ENCODE data around the gene CHN2. TPM values are rescaled to one million over a fixed set of nuclear protein-coding genes. Genes with fewer than 3 reads are reported as not detected.

The CHN2 gene
- total RNA-seq, 1 experiment from 2014 or later = 2.1 TPM

- H3K79me2 ChIP-seq (ENCODE audit: insufficient read depth, low read length) = no peaks in the 10 kb centered on the region
- no peaks in the 10 kb centered on the region for H3K9me3 ChIP-seq (ENCODE audit: control insufficient read depth in 1 of 2, insufficient read depth in 1 of 2, low read depth in 1 of 2, low read length in 2 of 2)
- no peaks in the 10 kb centered on the region for H3K9me2 ChIP-seq (ENCODE audit: insufficient read depth)
- H3K36me3 ChIP-seq (ENCODE audit: control insufficient read depth in 1 of 2, insufficient read depth in 2 of 2, low read length in 2 of 2) = no peaks in the 10 kb centered on the region
- ChIA-PET CTCF (no interaction called here), POLR2A (no interaction called here), RAD21 (ENCODE audit: low non-redundant PET in 1 of 2, low total read pairs in 2 of 2, uncharacterized antibody in 2 of 2, unreplicated experiment in 2 of 2) (no interaction called here)
- H3K4me3 ChIP-seq (replicated peaks in 1 of 2; ENCODE audit: low read depth in 1 of 2, low read length in 2 of 2) = no peak overlapping the region
- no peaks in the 10 kb centered on the region for H3K4me1 ChIP-seq (ENCODE audit: control insufficient read depth in 1 of 2, insufficient read depth in 2 of 2, low read length in 2 of 2)
- no TSS peak for BruUV-seq (replicated peaks)
- no peak overlapping the region for H3K27ac ChIP-seq (ENCODE audit: low read depth, low read length)
- H3K4me2 ChIP-seq (ENCODE audit: low read length) = no peak overlapping the region
- DNase-seq (ENCODE audit: low read depth, low spot score) = no peak
- no peaks in the 10 kb centered on the region for H4K20me1 ChIP-seq (ENCODE audit: insufficient read depth)
- intact Hi-C loops (cut with micrococcal nuclease) = no loop called here
- no peak overlapping the region for H2AFZ ChIP-seq (ENCODE audit: low read depth, low read length, poor library complexity, severe bottlenecking)
- no peak for ATAC-seq
- no peak for TF ChIP-seq POLR2A (IDR thresholded peaks at IDR 0.05; ENCODE audit: borderline replicate concordance, extremely low read depth, insufficient read depth, insufficient read length)
- TF ChIP-seq, protein P1, sequence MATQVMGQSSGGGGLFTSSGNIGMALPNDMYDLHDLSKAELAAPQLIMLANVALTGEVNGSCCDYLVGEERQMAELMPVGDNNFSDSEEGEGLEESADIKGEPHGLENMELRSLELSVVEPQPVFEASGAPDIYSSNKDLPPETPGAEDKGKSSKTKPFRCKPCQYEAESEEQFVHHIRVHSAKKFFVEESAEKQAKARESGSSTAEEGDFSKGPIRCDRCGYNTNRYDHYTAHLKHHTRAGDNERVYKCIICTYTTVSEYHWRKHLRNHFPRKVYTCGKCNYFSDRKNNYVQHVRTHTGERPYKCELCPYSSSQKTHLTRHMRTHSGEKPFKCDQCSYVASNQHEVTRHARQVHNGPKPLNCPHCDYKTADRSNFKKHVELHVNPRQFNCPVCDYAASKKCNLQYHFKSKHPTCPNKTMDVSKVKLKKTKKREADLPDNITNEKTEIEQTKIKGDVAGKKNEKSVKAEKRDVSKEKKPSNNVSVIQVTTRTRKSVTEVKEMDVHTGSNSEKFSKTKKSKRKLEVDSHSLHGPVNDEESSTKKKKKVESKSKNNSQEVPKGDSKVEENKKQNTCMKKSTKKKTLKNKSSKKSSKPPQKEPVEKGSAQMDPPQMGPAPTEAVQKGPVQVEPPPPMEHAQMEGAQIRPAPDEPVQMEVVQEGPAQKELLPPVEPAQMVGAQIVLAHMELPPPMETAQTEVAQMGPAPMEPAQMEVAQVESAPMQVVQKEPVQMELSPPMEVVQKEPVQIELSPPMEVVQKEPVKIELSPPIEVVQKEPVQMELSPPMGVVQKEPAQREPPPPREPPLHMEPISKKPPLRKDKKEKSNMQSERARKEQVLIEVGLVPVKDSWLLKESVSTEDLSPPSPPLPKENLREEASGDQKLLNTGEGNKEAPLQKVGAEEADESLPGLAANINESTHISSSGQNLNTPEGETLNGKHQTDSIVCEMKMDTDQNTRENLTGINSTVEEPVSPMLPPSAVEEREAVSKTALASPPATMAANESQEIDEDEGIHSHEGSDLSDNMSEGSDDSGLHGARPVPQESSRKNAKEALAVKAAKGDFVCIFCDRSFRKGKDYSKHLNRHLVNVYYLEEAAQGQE (IDR thresholded peaks at IDR 0.05; ENCODE audit: low read depth) = no peak
- TF ChIP-seq RAD21 (IDR thresholded peaks at IDR 0.05; ENCODE audit: low read depth) = no peak
- TF ChIP-seq CEBPB (IDR thresholded peaks at IDR 0.05; ENCODE audit: low read depth) = no peak
- no peak for TF ChIP-seq YY1 (IDR thresholded peaks at IDR 0.05; ENCODE audit: extremely low read depth, insufficient replicate concordance, low read depth, low read length)
- TF ChIP-seq FOSL1 (IDR thresholded peaks at IDR 0.05; ENCODE audit: low read depth) = no peak
- no peak for TF ChIP-seq JUND (IDR thresholded peaks at IDR 0.05)
- TF ChIP-seq CBX3 (IDR thresholded peaks at IDR 0.05; ENCODE audit: low read depth) = no peak
- no peak for TF ChIP-seq SRF (IDR thresholded peaks at IDR 0.05; ENCODE audit: low read depth)
- H3K27me3 ChIP-seq (ENCODE audit: insufficient read depth, low read length) = 0 out of 2 replicates have a peak, but pooled peaks cover 6% of the 10 kb centered on the region
- no peak overlapping the region for H3K9ac ChIP-seq (ENCODE audit: low read length)
Observed at GRCh38 chr7:29276806-29277205, 82.2 kb downstream of the CHN2 start.

All from HCT116 (cell line).